WTC11 (cell line): ENCODE results near the gene ACAA1. TPM values are rescaled to one million over a fixed set of nuclear protein-coding genes. Genes with fewer than 3 reads are reported as not detected.
A peak's percentile ranks its signal among the peaks of the same experiment; 100 is the strongest.

Experiments
- ATAC-seq: fragments of 200-7000 bp; cut with Tn5 transposase; 2 replicates; pipeline ENCODE4 v1.10.0; 2021; ENCODE audit warnings: mild to moderate bottlenecking, moderate library complexity
- CTCF ChIA-PET: fragments of 300-600 bp; sonication (Branson Sonifier 250); formaldehyde crosslinking; loops from one replicate; lab custom pipeline; 2021; ENCODE audit warnings: antibody characterized with exemption; lab: Charles Lee
- POLR2A ChIA-PET: fragments of 350-600 bp; sonication (Branson Sonifier 250); formaldehyde crosslinking; loops from one replicate; lab custom pipeline; 2021; ENCODE audit warnings: antibody characterized with exemption; lab: Charles Lee
- DNase-seq: peaks from one replicate; pipeline ENCODE4 v3.0.0; 2021; ENCODE audit warnings: low spot score
- H3K27ac Mint-ChIP-seq: 2 replicates; pipeline ENCODE4 v1.8.0; 2021; ENCODE audit warnings: mixed read lengths
- H3K27me3 Mint-ChIP-seq: 2 replicates; pipeline ENCODE4 v1.8.0; 2021; ENCODE audit warnings: low read depth, mild to moderate bottlenecking, moderate library complexity, mixed read lengths
- H3K36me3 Mint-ChIP-seq: 2 replicates; pipeline ENCODE4 v1.8.0; 2021; ENCODE audit warnings: mixed read lengths
- H3K4me1 Mint-ChIP-seq: 2 replicates; pipeline ENCODE4 v1.8.0; 2022; ENCODE audit warnings: mixed read lengths
- H3K4me3 Mint-ChIP-seq: 2 replicates; pipeline ENCODE4 v1.8.0; 2021; ENCODE audit warnings: mild to moderate bottlenecking, moderate library complexity, mixed read lengths
- H3K9me3 Mint-ChIP-seq: 2 replicates; pipeline ENCODE4 v1.8.0; 2021; ENCODE audit warnings: mixed read lengths
- FOXK1 ChIP-seq: sonication (generic); formaldehyde crosslinking; IDR thresholded peaks from 2 replicates; pipeline ENCODE4 v1.8.0; 2022; ENCODE audit warnings: mild to moderate bottlenecking, moderate library complexity, missing genetic modification reagents
- FOXP1 ChIP-seq: sonication (generic); formaldehyde crosslinking; IDR thresholded peaks from 2 replicates; pipeline ENCODE4 v1.8.0; 2022; ENCODE audit warnings: missing genetic modification reagents, mild to moderate bottlenecking, moderate library complexity, borderline replicate concordance
- NFE2L1 ChIP-seq: sonication (generic); formaldehyde crosslinking; IDR thresholded peaks from 2 replicates; pipeline ENCODE4 v1.8.1; 2023; ENCODE audit warnings: missing genetic modification reagents
- ZNF138 ChIP-seq: sonication (generic); formaldehyde crosslinking; conservative IDR thresholded peaks from 2 replicates; pipeline ENCODE4 v1.8.1; 2022; ENCODE audit warnings: mild to moderate bottlenecking, moderate library complexity, missing genetic modification reagents
- ZNF317 ChIP-seq: sonication (generic); formaldehyde crosslinking; IDR thresholded peaks from 2 replicates; pipeline ENCODE4 v1.8.1; 2023; ENCODE audit warnings: low read depth, mild to moderate bottlenecking, moderate library complexity, missing genetic modification reagents, borderline replicate concordance
- ZNF416 ChIP-seq: fragments of 250-450 bp; sonication (Bioruptor Pico); IDR thresholded peaks from 2 replicates; pipeline ENCODE4 v1.9.0; 2021; ENCODE audit warnings: mild to moderate bottlenecking, inconsistent platforms
- total RNA-seq: library from RNA; stranded (reverse); gene quantifications from 3 replicates; pipeline ENCODE4 v1.2.3, GENCODE V29; 2021
- TF ChIP-seq, protein P1 (sequence below): fragments of 250-450 bp; sonication (Bioruptor Pico); IDR thresholded peaks from 2 replicates; pipeline ENCODE4 v1.9.0; 2021; ENCODE audit warnings: mild to moderate bottlenecking
- TF ChIP-seq, protein P2 (sequence below): sonication (generic); formaldehyde crosslinking; IDR thresholded peaks from 2 replicates; pipeline ENCODE4 v1.8.1; 2023; ENCODE audit warnings: mild to moderate bottlenecking, missing genetic modification reagents
- TF ChIP-seq, protein P3 (sequence below): sonication (generic); formaldehyde crosslinking; IDR thresholded peaks from 2 replicates; pipeline ENCODE4 v1.8.0; 2022; ENCODE audit warnings: mild to moderate bottlenecking, missing genetic modification reagents
- TF ChIP-seq, protein P4 (sequence below): sonication (generic); formaldehyde crosslinking; IDR thresholded peaks from 2 replicates; pipeline ENCODE4 v1.8.1; 2023; ENCODE audit warnings: mild to moderate bottlenecking, missing genetic modification reagents
- TF ChIP-seq, protein P5 (sequence below): sonication (generic); formaldehyde crosslinking; IDR thresholded peaks from 2 replicates; pipeline ENCODE4 v1.8.1; 2023; ENCODE audit warnings: mild to moderate bottlenecking, missing genetic modification reagents, moderate library complexity
- TF ChIP-seq, protein P6 (sequence below): sonication (generic); formaldehyde crosslinking; IDR thresholded peaks from 2 replicates; pipeline ENCODE4 v1.8.0; 2022; ENCODE audit warnings: mild to moderate bottlenecking, missing genetic modification reagents
- TF ChIP-seq, protein P7 (sequence below): fragments of 250-450 bp; sonication (Bioruptor Pico); IDR thresholded peaks from 2 replicates; pipeline ENCODE4 v1.8.0; 2021; ENCODE audit warnings: mild to moderate bottlenecking
- TF ChIP-seq, protein P8 (sequence below): sonication (generic); formaldehyde crosslinking; IDR thresholded peaks from 2 replicates; pipeline ENCODE4 v1.8.1; 2023; ENCODE audit warnings: mild to moderate bottlenecking, missing genetic modification reagents, moderate library complexity

ACAA1 gene
- total RNA-seq, 1 experiment from 2014 or later, result 46.5 TPM

DNA sequence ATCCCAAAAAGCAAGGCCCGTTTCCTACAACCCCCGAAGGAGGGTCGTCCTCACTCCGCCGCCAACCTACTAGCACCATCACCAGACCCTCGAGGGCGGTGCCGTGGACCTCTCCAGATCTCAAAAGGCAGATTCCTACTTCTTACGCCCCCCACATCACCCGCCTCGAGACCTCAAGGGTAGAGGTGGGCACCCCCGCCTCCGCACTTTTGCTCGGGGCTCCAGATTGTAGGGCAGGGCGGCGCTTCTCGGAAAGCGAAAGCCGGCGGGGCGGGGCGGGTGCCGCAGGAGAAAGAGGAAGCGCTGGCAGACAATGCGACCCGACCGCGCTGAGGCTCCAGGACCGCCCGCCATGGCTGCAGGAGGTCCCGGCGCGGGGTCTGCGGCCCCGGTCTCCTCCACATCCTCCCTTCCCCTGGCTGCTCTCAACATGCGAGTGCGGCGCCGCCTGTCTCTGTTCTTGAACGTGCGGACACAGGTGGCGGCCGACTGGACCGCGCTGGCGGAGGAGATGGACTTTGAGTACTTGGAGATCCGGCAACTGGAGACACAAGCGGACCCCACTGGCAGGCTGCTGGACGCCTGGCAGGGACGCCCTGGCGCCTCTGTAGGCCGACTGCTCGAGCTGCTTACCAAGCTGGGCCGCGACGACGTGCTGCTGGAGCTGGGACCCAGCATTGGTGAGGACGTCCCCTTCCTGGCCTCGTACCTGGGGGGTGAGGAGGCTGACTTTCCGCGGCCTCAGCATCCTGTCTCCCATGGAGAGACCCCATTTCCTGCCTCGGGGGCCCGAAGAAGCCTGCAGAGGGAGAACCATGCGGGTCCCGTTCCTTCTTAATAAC lies 1.6 kb upstream of the ACAA1 start, which contains the start of gene MYD88 (continued):
- TF ChIP-seq, protein P1, sequence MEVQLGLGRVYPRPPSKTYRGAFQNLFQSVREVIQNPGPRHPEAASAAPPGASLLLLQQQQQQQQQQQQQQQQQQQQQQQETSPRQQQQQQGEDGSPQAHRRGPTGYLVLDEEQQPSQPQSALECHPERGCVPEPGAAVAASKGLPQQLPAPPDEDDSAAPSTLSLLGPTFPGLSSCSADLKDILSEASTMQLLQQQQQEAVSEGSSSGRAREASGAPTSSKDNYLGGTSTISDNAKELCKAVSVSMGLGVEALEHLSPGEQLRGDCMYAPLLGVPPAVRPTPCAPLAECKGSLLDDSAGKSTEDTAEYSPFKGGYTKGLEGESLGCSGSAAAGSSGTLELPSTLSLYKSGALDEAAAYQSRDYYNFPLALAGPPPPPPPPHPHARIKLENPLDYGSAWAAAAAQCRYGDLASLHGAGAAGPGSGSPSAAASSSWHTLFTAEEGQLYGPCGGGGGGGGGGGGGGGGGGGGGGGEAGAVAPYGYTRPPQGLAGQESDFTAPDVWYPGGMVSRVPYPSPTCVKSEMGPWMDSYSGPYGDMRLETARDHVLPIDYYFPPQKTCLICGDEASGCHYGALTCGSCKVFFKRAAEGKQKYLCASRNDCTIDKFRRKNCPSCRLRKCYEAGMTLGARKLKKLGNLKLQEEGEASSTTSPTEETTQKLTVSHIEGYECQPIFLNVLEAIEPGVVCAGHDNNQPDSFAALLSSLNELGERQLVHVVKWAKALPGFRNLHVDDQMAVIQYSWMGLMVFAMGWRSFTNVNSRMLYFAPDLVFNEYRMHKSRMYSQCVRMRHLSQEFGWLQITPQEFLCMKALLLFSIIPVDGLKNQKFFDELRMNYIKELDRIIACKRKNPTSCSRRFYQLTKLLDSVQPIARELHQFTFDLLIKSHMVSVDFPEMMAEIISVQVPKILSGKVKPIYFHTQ (CRISPR knock-in tag), result no peak
- TF ChIP-seq, protein P2, sequence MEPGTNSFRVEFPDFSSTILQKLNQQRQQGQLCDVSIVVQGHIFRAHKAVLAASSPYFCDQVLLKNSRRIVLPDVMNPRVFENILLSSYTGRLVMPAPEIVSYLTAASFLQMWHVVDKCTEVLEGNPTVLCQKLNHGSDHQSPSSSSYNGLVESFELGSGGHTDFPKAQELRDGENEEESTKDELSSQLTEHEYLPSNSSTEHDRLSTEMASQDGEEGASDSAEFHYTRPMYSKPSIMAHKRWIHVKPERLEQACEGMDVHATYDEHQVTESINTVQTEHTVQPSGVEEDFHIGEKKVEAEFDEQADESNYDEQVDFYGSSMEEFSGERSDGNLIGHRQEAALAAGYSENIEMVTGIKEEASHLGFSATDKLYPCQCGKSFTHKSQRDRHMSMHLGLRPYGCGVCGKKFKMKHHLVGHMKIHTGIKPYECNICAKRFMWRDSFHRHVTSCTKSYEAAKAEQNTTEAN (CRISPR knock-in tag), result peak; percentile 83
- TF ChIP-seq, protein P3, sequence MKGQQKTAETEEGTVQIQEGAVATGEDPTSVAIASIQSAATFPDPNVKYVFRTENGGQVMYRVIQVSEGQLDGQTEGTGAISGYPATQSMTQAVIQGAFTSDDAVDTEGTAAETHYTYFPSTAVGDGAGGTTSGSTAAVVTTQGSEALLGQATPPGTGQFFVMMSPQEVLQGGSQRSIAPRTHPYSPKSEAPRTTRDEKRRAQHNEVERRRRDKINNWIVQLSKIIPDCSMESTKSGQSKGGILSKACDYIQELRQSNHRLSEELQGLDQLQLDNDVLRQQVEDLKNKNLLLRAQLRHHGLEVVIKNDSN (CRISPR knock-in tag), result no peak
- TF ChIP-seq, protein P4, sequence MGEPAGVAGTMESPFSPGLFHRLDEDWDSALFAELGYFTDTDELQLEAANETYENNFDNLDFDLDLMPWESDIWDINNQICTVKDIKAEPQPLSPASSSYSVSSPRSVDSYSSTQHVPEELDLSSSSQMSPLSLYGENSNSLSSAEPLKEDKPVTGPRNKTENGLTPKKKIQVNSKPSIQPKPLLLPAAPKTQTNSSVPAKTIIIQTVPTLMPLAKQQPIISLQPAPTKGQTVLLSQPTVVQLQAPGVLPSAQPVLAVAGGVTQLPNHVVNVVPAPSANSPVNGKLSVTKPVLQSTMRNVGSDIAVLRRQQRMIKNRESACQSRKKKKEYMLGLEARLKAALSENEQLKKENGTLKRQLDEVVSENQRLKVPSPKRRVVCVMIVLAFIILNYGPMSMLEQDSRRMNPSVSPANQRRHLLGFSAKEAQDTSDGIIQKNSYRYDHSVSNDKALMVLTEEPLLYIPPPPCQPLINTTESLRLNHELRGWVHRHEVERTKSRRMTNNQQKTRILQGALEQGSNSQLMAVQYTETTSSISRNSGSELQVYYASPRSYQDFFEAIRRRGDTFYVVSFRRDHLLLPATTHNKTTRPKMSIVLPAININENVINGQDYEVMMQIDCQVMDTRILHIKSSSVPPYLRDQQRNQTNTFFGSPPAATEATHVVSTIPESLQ, result no peak
- no peak for TF ChIP-seq ZNF317
- TF ChIP-seq ZNF416 (CRISPR knock-in tag), result no peak
- TF ChIP-seq, protein P5, sequence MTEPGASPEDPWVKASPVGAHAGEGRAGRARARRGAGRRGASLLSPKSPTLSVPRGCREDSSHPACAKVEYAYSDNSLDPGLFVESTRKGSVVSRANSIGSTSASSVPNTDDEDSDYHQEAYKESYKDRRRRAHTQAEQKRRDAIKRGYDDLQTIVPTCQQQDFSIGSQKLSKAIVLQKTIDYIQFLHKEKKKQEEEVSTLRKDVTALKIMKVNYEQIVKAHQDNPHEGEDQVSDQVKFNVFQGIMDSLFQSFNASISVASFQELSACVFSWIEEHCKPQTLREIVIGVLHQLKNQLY (CRISPR knock-in tag), result 0 out of 2 replicates have a peak, but pooled peaks have one; percentile 17
- TF ChIP-seq ZNF138, result no peak
- TF ChIP-seq, protein P6, sequence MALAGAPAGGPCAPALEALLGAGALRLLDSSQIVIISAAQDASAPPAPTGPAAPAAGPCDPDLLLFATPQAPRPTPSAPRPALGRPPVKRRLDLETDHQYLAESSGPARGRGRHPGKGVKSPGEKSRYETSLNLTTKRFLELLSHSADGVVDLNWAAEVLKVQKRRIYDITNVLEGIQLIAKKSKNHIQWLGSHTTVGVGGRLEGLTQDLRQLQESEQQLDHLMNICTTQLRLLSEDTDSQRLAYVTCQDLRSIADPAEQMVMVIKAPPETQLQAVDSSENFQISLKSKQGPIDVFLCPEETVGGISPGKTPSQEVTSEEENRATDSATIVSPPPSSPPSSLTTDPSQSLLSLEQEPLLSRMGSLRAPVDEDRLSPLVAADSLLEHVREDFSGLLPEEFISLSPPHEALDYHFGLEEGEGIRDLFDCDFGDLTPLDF (CRISPR knock-in tag), result no peak; the same call in 1 of the 2 replicates
- peak; percentile 60; the same call in 1 of the 2 replicates for TF ChIP-seq NFE2L1 (CRISPR knock-in tag)
- TF ChIP-seq, protein P7, sequence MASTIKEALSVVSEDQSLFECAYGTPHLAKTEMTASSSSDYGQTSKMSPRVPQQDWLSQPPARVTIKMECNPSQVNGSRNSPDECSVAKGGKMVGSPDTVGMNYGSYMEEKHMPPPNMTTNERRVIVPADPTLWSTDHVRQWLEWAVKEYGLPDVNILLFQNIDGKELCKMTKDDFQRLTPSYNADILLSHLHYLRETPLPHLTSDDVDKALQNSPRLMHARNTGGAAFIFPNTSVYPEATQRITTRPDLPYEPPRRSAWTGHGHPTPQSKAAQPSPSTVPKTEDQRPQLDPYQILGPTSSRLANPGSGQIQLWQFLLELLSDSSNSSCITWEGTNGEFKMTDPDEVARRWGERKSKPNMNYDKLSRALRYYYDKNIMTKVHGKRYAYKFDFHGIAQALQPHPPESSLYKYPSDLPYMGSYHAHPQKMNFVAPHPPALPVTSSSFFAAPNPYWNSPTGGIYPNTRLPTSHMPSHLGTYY (CRISPR knock-in tag), result no peak
- TF ChIP-seq FOXP1, result peak; percentile 83; the same call in 1 of the 2 replicates

DNA sequence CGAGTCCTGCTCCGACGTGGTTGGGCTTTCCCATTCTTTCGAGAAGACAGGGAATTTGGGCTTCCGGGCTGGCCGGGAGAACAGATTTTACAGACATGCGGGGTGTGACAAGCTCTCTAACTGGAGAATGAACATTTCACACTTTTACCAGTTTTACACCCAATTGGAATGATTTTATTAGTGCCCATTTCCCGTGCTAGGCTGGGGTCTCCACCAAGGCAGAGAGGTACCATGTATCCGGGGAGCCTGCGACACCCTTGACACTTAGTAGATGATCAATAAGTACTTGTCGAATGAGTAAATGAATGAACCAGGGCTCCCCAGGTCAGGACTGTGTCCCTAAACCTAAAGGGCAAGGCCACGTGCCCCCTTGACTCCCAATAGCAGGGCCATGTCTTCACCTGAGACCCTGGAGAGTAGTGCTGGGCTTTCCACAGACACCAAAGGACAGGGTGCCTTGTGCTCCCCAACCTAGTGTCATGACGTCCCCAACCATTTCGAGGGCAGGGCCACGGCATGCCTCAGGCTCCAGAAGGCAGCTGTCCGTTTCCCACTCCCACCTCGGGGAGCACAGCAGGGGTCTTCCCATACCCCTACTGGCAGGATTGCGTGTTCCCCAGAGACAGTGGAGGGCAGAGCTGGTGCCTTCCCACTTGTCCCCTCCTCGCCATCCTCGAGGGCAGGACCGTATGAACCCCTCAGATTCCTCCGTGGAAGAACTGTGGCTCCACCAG lies 855 bp upstream of the ACAA1 start:
- Mint-ChIP-seq H3K9me3 (no peaks in the 10 kb centered on the region), H3K27ac (peak overlapping the region; percentile 89), H3K36me3 (peaks cover 18% of the 10 kb centered on the region), H3K27me3 (no peaks in the 10 kb centered on the region), H3K4me1 (peaks cover 37% of the 10 kb centered on the region), H3K4me3 (peak overlapping the region; percentile 88)
- CTCF ChIA-PET, result interaction anchor here (1.0 to 2.6 kb wide), 9 partner anchors 19 to 358 kb away, joined by 3 to 24 read pairs (median 4); partner anchors contain the start of genes EXOG, OXSR1 and XYLB
- TF ChIP-seq FOXK1, result 0 out of 2 replicates have a peak, but pooled peaks have one; percentile 3
- TF ChIP-seq, protein P8, sequence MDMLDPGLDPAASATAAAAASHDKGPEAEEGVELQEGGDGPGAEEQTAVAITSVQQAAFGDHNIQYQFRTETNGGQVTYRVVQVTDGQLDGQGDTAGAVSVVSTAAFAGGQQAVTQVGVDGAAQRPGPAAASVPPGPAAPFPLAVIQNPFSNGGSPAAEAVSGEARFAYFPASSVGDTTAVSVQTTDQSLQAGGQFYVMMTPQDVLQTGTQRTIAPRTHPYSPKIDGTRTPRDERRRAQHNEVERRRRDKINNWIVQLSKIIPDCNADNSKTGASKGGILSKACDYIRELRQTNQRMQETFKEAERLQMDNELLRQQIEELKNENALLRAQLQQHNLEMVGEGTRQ (CRISPR knock-in tag), result no peak
- POLR2A ChIA-PET, result interaction anchor here (0.6 to 2.1 kb wide), 11 partner anchors 8 to 1132 kb away, joined by 3 to 31 read pairs (median 4); partner anchors contain the start of genes OXSR1, PLCD1 and XYLB
- DNase-seq (peak; percentile 52), ATAC-seq (no peak)
